Measurements from ENCODE around the gene CAMTA1. TPM values are rescaled to one million over a fixed set of nuclear protein-coding genes. Genes with fewer than 3 reads are reported as not detected.

CAMTA1 gene
- total RNA-seq, 1 experiment from 2014 or later: 69.5 TPM

GRCh38 chr1:7575041-7575400 is 789.8 kb downstream of the CAMTA1 start:
- DNase-seq (ENCODE audit: low read depth, low spot score): no peak
- TF ChIP-seq SIN3A (IDR thresholded peaks at IDR 0.05; ENCODE audit: low read depth): no peak
- TF ChIP-seq ZBTB33 (IDR thresholded peaks at IDR 0.05; ENCODE audit: extremely low read depth, insufficient replicate concordance, low read length): no peak
- TF ChIP-seq SP1 (IDR thresholded peaks at IDR 0.05; ENCODE audit: low read depth): no peak
- TF ChIP-seq ZNF274 (IDR thresholded peaks at IDR 0.05; ENCODE audit: low read depth, low read length): no peak
- no peak for TF ChIP-seq YY1 (IDR thresholded peaks at IDR 0.05; ENCODE audit: extremely low read depth, insufficient replicate concordance, low read depth, low read length)
- no peak for TF ChIP-seq REST (IDR thresholded peaks at IDR 0.05; ENCODE audit: low read depth)
- H3K9me3 ChIP-seq (ENCODE audit: control insufficient read depth in 1 of 2, insufficient read depth in 1 of 2, low read depth in 1 of 2, low read length in 2 of 2): no peaks in the 10 kb centered on the region
- no peak overlapping the region for H2AFZ ChIP-seq (ENCODE audit: low read depth, low read length, poor library complexity, severe bottlenecking)
- intact Hi-C loops (cut with micrococcal nuclease): no loop called here
- H3K9me2 ChIP-seq (ENCODE audit: insufficient read depth): no peaks in the 10 kb centered on the region
- no peak overlapping the region for H3K27ac ChIP-seq (ENCODE audit: low read depth, low read length)
- no peaks in the 10 kb centered on the region for H3K36me3 ChIP-seq (ENCODE audit: control insufficient read depth in 1 of 2, insufficient read depth in 2 of 2, low read length in 2 of 2)
- no peak overlapping the region for H3K9ac ChIP-seq (ENCODE audit: low read length)
- CTCF ChIA-PET: no interaction called here
- no peak for ATAC-seq
- no peak overlapping the region for H3K4me2 ChIP-seq (ENCODE audit: low read length)
- no peaks in the 10 kb centered on the region for H4K20me1 ChIP-seq (ENCODE audit: insufficient read depth)
- RAD21 ChIA-PET (ENCODE audit: low non-redundant PET in 1 of 2, low total read pairs in 2 of 2, uncharacterized antibody in 2 of 2, unreplicated experiment in 2 of 2): no interaction called here
- H3K4me3 ChIP-seq (replicated peaks in 1 of 2; ENCODE audit: low read depth in 1 of 2, low read length in 2 of 2): no peak overlapping the region
- H3K4me1 ChIP-seq (ENCODE audit: control insufficient read depth in 1 of 2, insufficient read depth in 2 of 2, low read length in 2 of 2): no peaks in the 10 kb centered on the region
- no TSS peak for BruUV-seq (replicated peaks)
- POLR2A ChIA-PET: no interaction called here
- H3K27me3 ChIP-seq (ENCODE audit: insufficient read depth, low read length): no peaks in the 10 kb centered on the region
- H3K79me2 ChIP-seq (ENCODE audit: insufficient read depth, low read length): no peaks in the 10 kb centered on the region

Data from HCT116 (cell line).